Effector memory CD8-positive, alpha-beta T cell (primary cell): Measurements from ENCODE around the gene ZNF474.

Source experiments
- ATAC-seq: fragments of 150-1000 bp; cut with Tn5 transposase; replicated peaks from 2 replicates; pipeline ENCODE4 v1.10.0; 2021; ENCODE audit warnings: mild to moderate bottlenecking, moderate library complexity
- DNase-seq, 3 experiments: peaks; one replicate each; pipeline ENCODE4 v3.0.0; 2021
- H3K27ac Mint-ChIP-seq, 2 donors: one replicate each; pipeline ENCODE4 v1.8.0; 2022; ENCODE audit warnings: mild to moderate bottlenecking in 2 of 2, mixed read lengths in 2 of 2, moderate library complexity in 2 of 2
- H3K27me3 Mint-ChIP-seq, 2 donors: one replicate each; pipeline ENCODE4 v1.8.0; 2022; ENCODE audit warnings: mixed read lengths in 2 of 2
- H3K36me3 Mint-ChIP-seq: one replicate; pipeline ENCODE4 v1.8.0; 2022; ENCODE audit warnings: mild to moderate bottlenecking, moderate library complexity, mixed read lengths; ENCODE audit not compliant: insufficient read depth
- H3K4me1 Mint-ChIP-seq, 2 donors: one replicate each; pipeline ENCODE4 v1.8.0; 2022; ENCODE audit warnings: low read depth in 2 of 2, mixed read lengths in 2 of 2
- H3K4me3 Mint-ChIP-seq, 2 donors: one replicate each; pipeline ENCODE4 v1.8.0; 2022; ENCODE audit warnings: mild to moderate bottlenecking in 2 of 2, mixed read lengths in 2 of 2, moderate library complexity in 2 of 2
- H3K9me3 Mint-ChIP-seq, 2 donors: one replicate each; pipeline ENCODE4 v1.8.0; 2022; ENCODE audit warnings: mixed read lengths in 2 of 2

Gene ZNF474

GRCh38 chr5:122102825-122103224, 26.5 kb upstream of the ZNF474 start:
- Mint-ChIP-seq H3K27me3 (peaks cover 5 to 6% of the 10 kb centered on the region in 2 donors), H3K36me3 (no peaks in the 10 kb centered on the region), H3K4me1 (no peaks in the 10 kb centered on the region), H3K9me3 (no peaks in the 10 kb centered on the region), H3K4me3 (no peak overlapping the region), H3K27ac (no peak overlapping the region)
- DNase-seq (no peak), ATAC-seq (no peak)

GRCh38 chr5:122105909-122106308, 23.4 kb upstream of the ZNF474 start:
- no peak for ATAC-seq
- Mint-ChIP-seq H3K4me3 (no peak overlapping the region), H3K27ac (no peak overlapping the region), H3K4me1 (no peaks in the 10 kb centered on the region), H3K36me3 (no peaks in the 10 kb centered on the region), H3K9me3 (no peaks in the 10 kb centered on the region), H3K27me3 (peaks cover 9 to 10% of the 10 kb centered on the region in 2 donors)
- DNase-seq = no peak

GRCh38 chr5:122107016-122107415, 22.3 kb upstream of the ZNF474 start:
- peaks cover 9 to 10% of the 10 kb centered on the region in 2 donors for H3K27me3 Mint-ChIP-seq
- no peak overlapping the region for H3K27ac Mint-ChIP-seq
- H3K36me3 Mint-ChIP-seq = no peaks in the 10 kb centered on the region
- DNase-seq (no peak), ATAC-seq (no peak)
- no peaks in the 10 kb centered on the region for H3K9me3 Mint-ChIP-seq
- H3K4me1 Mint-ChIP-seq = no peaks in the 10 kb centered on the region
- no peak overlapping the region for H3K4me3 Mint-ChIP-seq

GRCh38 chr5:122110987-122111386, 18.4 kb upstream of the ZNF474 start:
- Mint-ChIP-seq H3K27me3 (peaks cover 5 to 9% of the 10 kb centered on the region in 2 donors), H3K36me3 (no peaks in the 10 kb centered on the region), H3K4me3 (no peak overlapping the region), H3K27ac (no peak overlapping the region), H3K4me1 (no peaks in the 10 kb centered on the region), H3K9me3 (no peaks in the 10 kb centered on the region)
- no peak for DNase-seq
- ATAC-seq = no peak

- DNase-seq = no peak
- no peak for ATAC-seq
- H3K36me3 Mint-ChIP-seq = no peaks in the 10 kb centered on the region
- peaks cover 5 to 9% of the 10 kb centered on the region in 2 donors for H3K27me3 Mint-ChIP-seq
- H3K4me1 Mint-ChIP-seq = no peaks in the 10 kb centered on the region
- H3K9me3 Mint-ChIP-seq = no peaks in the 10 kb centered on the region
- no peak overlapping the region for H3K4me3 Mint-ChIP-seq
- no peak overlapping the region for H3K27ac Mint-ChIP-seq
These were observed 17.9 kb upstream of the ZNF474 start for GRCh38 chr5:122111460-122111859.

- DNase-seq (no peak), ATAC-seq (no peak)
- H3K36me3 Mint-ChIP-seq = no peaks in the 10 kb centered on the region
- no peaks in the 10 kb centered on the region for H3K4me1 Mint-ChIP-seq
- no peak overlapping the region for H3K27ac Mint-ChIP-seq
- H3K9me3 Mint-ChIP-seq = no peaks in the 10 kb centered on the region
- no peak overlapping the region for H3K4me3 Mint-ChIP-seq
- H3K27me3 Mint-ChIP-seq = peaks cover 5 to 9% of the 10 kb centered on the region in 2 donors
These were observed 17.3 kb upstream of the ZNF474 start for GRCh38 chr5:122112063-122112462.

- Mint-ChIP-seq H3K4me1 (no peaks in the 10 kb centered on the region), H3K27ac (no peak overlapping the region), H3K4me3 (no peak overlapping the region), H3K27me3 (peaks cover 2 to 5% of the 10 kb centered on the region in 2 donors), H3K9me3 (no peaks in the 10 kb centered on the region), H3K36me3 (no peaks in the 10 kb centered on the region)
- DNase-seq = no peak
- ATAC-seq = no peak
These were observed 16.4 kb upstream of the ZNF474 start for GRCh38 chr5:122112733-122113558.

GRCh38 chr5:122114501-122114900, 14.8 kb upstream of the ZNF474 start:
- Mint-ChIP-seq H3K27me3 (no peaks in the 10 kb centered on the region), H3K36me3 (no peaks in the 10 kb centered on the region)
- no peak for DNase-seq

GRCh38 chr5:122118356-122118948, 10.9 kb upstream of the ZNF474 start:
- DNase-seq = no peak
- H3K36me3 Mint-ChIP-seq = no peaks in the 10 kb centered on the region
- no peaks in the 10 kb centered on the region for H3K9me3 Mint-ChIP-seq
- H3K27ac Mint-ChIP-seq = no peak overlapping the region
- no peak for ATAC-seq
- peaks cover 0 to 6% of the 10 kb centered on the region in 2 donors for H3K27me3 Mint-ChIP-seq
- no peak overlapping the region for H3K4me3 Mint-ChIP-seq
- no peaks in the 10 kb centered on the region for H3K4me1 Mint-ChIP-seq

More at GRCh38 chr5:122114501-122114900, 14.8 kb upstream of the ZNF474 start:
- Mint-ChIP-seq H3K4me3 (no peak overlapping the region), H3K4me1 (no peaks in the 10 kb centered on the region), H3K27ac (no peak overlapping the region), H3K9me3 (no peaks in the 10 kb centered on the region)
- ATAC-seq = no peak

- Mint-ChIP-seq H3K4me1 (no peaks in the 10 kb centered on the region), H3K9me3 (no peaks in the 10 kb centered on the region), H3K27ac (no peak overlapping the region), H3K4me3 (no peak overlapping the region), H3K27me3 (peaks cover 0 to 6% of the 10 kb centered on the region in 2 donors), H3K36me3 (no peaks in the 10 kb centered on the region)
- DNase-seq (no peak), ATAC-seq (no peak)
These were observed 10.1 kb upstream of the ZNF474 start for GRCh38 chr5:122119205-122119604.

- H3K4me3 Mint-ChIP-seq = no peak overlapping the region
- DNase-seq (no peak), ATAC-seq (no peak)
- H3K9me3 Mint-ChIP-seq = no peaks in the 10 kb centered on the region
- H3K27ac Mint-ChIP-seq = no peak overlapping the region
- H3K27me3 Mint-ChIP-seq = peaks cover 0 to 6% of the 10 kb centered on the region in 2 donors
- no peaks in the 10 kb centered on the region for H3K36me3 Mint-ChIP-seq
- H3K4me1 Mint-ChIP-seq = no peaks in the 10 kb centered on the region
These were observed 8.9 kb upstream of the ZNF474 start for GRCh38 chr5:122120493-122120892.

GRCh38 chr5:122120957-122121356, 8.4 kb upstream of the ZNF474 start:
- Mint-ChIP-seq H3K4me1 (no peaks in the 10 kb centered on the region), H3K36me3 (no peaks in the 10 kb centered on the region), H3K27ac (no peak overlapping the region), H3K9me3 (no peaks in the 10 kb centered on the region), H3K27me3 (peaks cover 0 to 6% of the 10 kb centered on the region in 2 donors), H3K4me3 (no peak overlapping the region)
- no peak for DNase-seq
- ATAC-seq = no peak

GRCh38 chr5:122121479-122122465, 7.6 kb upstream of the ZNF474 start:
- Mint-ChIP-seq H3K4me1 (no peaks in the 10 kb centered on the region), H3K27ac (no peak overlapping the region), H3K4me3 (no peak overlapping the region), H3K9me3 (no peaks in the 10 kb centered on the region), H3K27me3 (peaks cover 0 to 6% of the 10 kb centered on the region in 2 donors), H3K36me3 (no peaks in the 10 kb centered on the region)
- ATAC-seq = no peak
- no peak for DNase-seq
